Loucy (cell line): ENCODE data around the gene EFL1.
"Not testable (repeated sequence)": the region's sequence is repeated elsewhere in the genome, so short reads cannot be mapped to it uniquely, and the experiment has no call there.

Source experiments
- H2AFZ ChIP-seq: fragments of 200-600 bp; sonication (generic); 2 replicates; pipeline ENCODE4 v1.6.0; 2016; ENCODE audit warnings: antibody characterized with exemption, mild to moderate bottlenecking, low read length, moderate library complexity
- H3F3A ChIP-seq: fragments of 200-600 bp; 2 replicates; pipeline ENCODE4 v1.6.0; 2016; ENCODE audit warnings: antibody characterized with exemption, low read depth, mild to moderate bottlenecking
- H3K27me3 ChIP-seq: fragments of 200-600 bp; sonication (generic); 2 replicates; pipeline ENCODE4 v1.6.1; 2014; ENCODE audit warnings: low read length, mild to moderate bottlenecking; ENCODE audit not compliant: insufficient read depth, poor library complexity, severe bottlenecking
- H3K36me3 ChIP-seq: fragments of 200-600 bp; sonication (generic); 2 replicates; pipeline ENCODE4 v1.6.1; 2016; ENCODE audit warnings: low read length; ENCODE audit not compliant: insufficient read depth
- H3K4me1 ChIP-seq: fragments of 200-600 bp; sonication (generic); 2 replicates; pipeline ENCODE4 v1.5.1; 2014; ENCODE audit warnings: low read length, mild to moderate bottlenecking; ENCODE audit not compliant: insufficient read depth, poor library complexity, severe bottlenecking
- H3K4me2 ChIP-seq: fragments of 200-600 bp; sonication (generic); 2 replicates; pipeline ENCODE4 v1.6.0; 2014; ENCODE audit warnings: antibody characterized with exemption, low read length, low read depth, mild to moderate bottlenecking; ENCODE audit not compliant: poor library complexity, severe bottlenecking
- H3K4me3 ChIP-seq: fragments of 200-600 bp; sonication (generic); 2 replicates; pipeline ENCODE4 v1.5.1; 2014; ENCODE audit warnings: low read length, mild to moderate bottlenecking, mixed read lengths; ENCODE audit not compliant: poor library complexity, severe bottlenecking
- H3K79me2 ChIP-seq: fragments of 200-600 bp; sonication (generic); 2 replicates; pipeline ENCODE4 v1.6.1; 2014; ENCODE audit warnings: low read length; ENCODE audit not compliant: insufficient read depth
- H3K9ac ChIP-seq: fragments of 200-600 bp; sonication (generic); 2 replicates; pipeline ENCODE4 v1.6.0; 2014; ENCODE audit warnings: mild to moderate bottlenecking, low read depth, low read length, moderate library complexity; ENCODE audit not compliant: poor library complexity, severe bottlenecking
- H3K9me2 ChIP-seq: fragments of 200-600 bp; sonication (generic); replicated peaks from 2 replicates; pipeline ENCODE4 v1.6.1; 2016; ENCODE audit warnings: low read depth, low read length, mixed read lengths
- H3K9me3 ChIP-seq: fragments of 200-600 bp; sonication (generic); 2 replicates; pipeline ENCODE4 v1.6.1; 2014; ENCODE audit warnings: mild to moderate bottlenecking, antibody characterized with exemption, low read length, low read depth; ENCODE audit not compliant: insufficient read depth
- H4K20me1 ChIP-seq: fragments of 200-600 bp; sonication (generic); 2 replicates; pipeline ENCODE4 v1.6.0; 2014; ENCODE audit warnings: antibody characterized with exemption, low read length, mild to moderate bottlenecking; ENCODE audit not compliant: insufficient read depth, poor library complexity, severe bottlenecking
- CTCF ChIP-seq: fragments of 200-600 bp; sonication (generic); conservative IDR thresholded peaks from 2 replicates; pipeline ENCODE4 v1.5.1; 2014; ENCODE audit warnings: mild to moderate bottlenecking, antibody characterized with exemption, low read length
- EZH2phosphoT487 ChIP-seq: fragments of 200-600 bp; IDR thresholded peaks from 2 replicates; pipeline ENCODE4 v1.6.1; 2018; ENCODE audit warnings: antibody characterized with exemption, mild to moderate bottlenecking, moderate library complexity, borderline replicate concordance

EFL1 gene

GRCh38 chr15:82228750-82229149, 33.8 kb downstream of the EFL1 start:
- no peaks in the 10 kb centered on the region; the same call in 1 of the 2 replicates for H3F3A ChIP-seq
- peaks cover 36% of the 10 kb centered on the region for H3K36me3 ChIP-seq
- H3K27me3 ChIP-seq: no peaks in the 10 kb centered on the region
- H2AFZ ChIP-seq: no peak overlapping the region
- H3K4me1 ChIP-seq: peaks cover 17% of the 10 kb centered on the region
- TF ChIP-seq EZH2phosphoT487 (no peak), CTCF (no peak)
- no peaks in the 10 kb centered on the region for H3K9me2 ChIP-seq
- no peaks in the 10 kb centered on the region for H4K20me1 ChIP-seq
- no peak overlapping the region for H3K9ac ChIP-seq
- H3K4me3 ChIP-seq: no peak overlapping the region
- H3K9me3 ChIP-seq: no peaks in the 10 kb centered on the region
- no peak overlapping the region for H3K4me2 ChIP-seq
- no peaks in the 10 kb centered on the region for H3K79me2 ChIP-seq

- H3K4me3 ChIP-seq, H3K4me1 ChIP-seq, H3K27me3 ChIP-seq, H3K79me2 ChIP-seq, H2AFZ ChIP-seq, H3F3A ChIP-seq, H3K9ac ChIP-seq, H3K4me2 ChIP-seq, H3K9me2 ChIP-seq, H4K20me1 ChIP-seq, H3K9me3 ChIP-seq: not testable (repeated sequence)
- peak; percentile 56 for TF ChIP-seq CTCF
- peaks cover 11% of the 10 kb centered on the region; the same call in 1 of the 2 replicates for H3K36me3 ChIP-seq
Observed at GRCh38 chr15:82221535-82221934, 41.0 kb downstream of the EFL1 start.

- not testable (repeated sequence) for H3K9ac ChIP-seq, H3K9me3 ChIP-seq, H2AFZ ChIP-seq, H3K4me1 ChIP-seq, H3K79me2 ChIP-seq, H3K4me2 ChIP-seq, H3K4me3 ChIP-seq, H3K27me3 ChIP-seq, H3K9me2 ChIP-seq, H3F3A ChIP-seq, H4K20me1 ChIP-seq
- peaks cover 27% of the 10 kb centered on the region; the same call in 1 of the 2 replicates for H3K36me3 ChIP-seq
Observed at GRCh38 chr15:82216092-82216491, 46.4 kb downstream of the EFL1 start.

- H3K4me2 ChIP-seq, H3K79me2 ChIP-seq, H4K20me1 ChIP-seq, H3K4me3 ChIP-seq, H3K9me3 ChIP-seq, H3K9me2 ChIP-seq, H2AFZ ChIP-seq, H3K9ac ChIP-seq, H3F3A ChIP-seq, H3K27me3 ChIP-seq: not testable (repeated sequence)
- Histone ChIP-seq H3K36me3 (peaks cover 21% of the 10 kb centered on the region; the same call in 1 of the 2 replicates), H3K4me1 (peaks cover 19% of the 10 kb centered on the region)
Observed at GRCh38 chr15:82212201-82212600, 50.3 kb downstream of the EFL1 start.

- not testable (repeated sequence) for H2AFZ ChIP-seq, H3K4me3 ChIP-seq, H3F3A ChIP-seq, H3K9ac ChIP-seq, H3K27me3 ChIP-seq, H3K79me2 ChIP-seq, H3K9me2 ChIP-seq, H4K20me1 ChIP-seq, H3K9me3 ChIP-seq
- Histone ChIP-seq H3K4me1 (peaks cover 19% of the 10 kb centered on the region), H3K4me2 (peak overlapping the region; percentile 59), H3K36me3 (peaks cover 21% of the 10 kb centered on the region; the same call in 1 of the 2 replicates)
Observed at GRCh38 chr15:82210066-82210597, 52.4 kb downstream of the EFL1 start.

GRCh38 chr15:82204575-82204974, 58.0 kb downstream of the EFL1 start:
- H3K9ac ChIP-seq, H3K27me3 ChIP-seq, H3K4me3 ChIP-seq, H3K4me1 ChIP-seq, H3K9me3 ChIP-seq, H3K4me2 ChIP-seq, H3K79me2 ChIP-seq, H4K20me1 ChIP-seq, H3K9me2 ChIP-seq, H3K36me3 ChIP-seq, H3F3A ChIP-seq, H2AFZ ChIP-seq: not testable (repeated sequence)
